Measurements from ENCODE around the gene NXPH4. TPM values are rescaled to one million over a fixed set of nuclear protein-coding genes. Genes with fewer than 3 reads are reported as not detected.

Gene NXPH4
- total RNA-seq, 2 experiments from 2014 or later, result 5.3 to 10.5 TPM

- ChIA-PET CTCF (ENCODE audit: unreplicated experiment) (interaction anchor here (0.5 kb wide), 1 partner anchor 19 kb away, joined by 3 read pairs; the partner anchor contains the start of gene SHMT2), POLR2A (no interaction called here)
- peak; percentile 63 for DNase-seq (ENCODE audit: low spot score)
Observed at GRCh38 chr12:57210926-57211692, 5.5 kb upstream of the NXPH4 start.

DNA sequence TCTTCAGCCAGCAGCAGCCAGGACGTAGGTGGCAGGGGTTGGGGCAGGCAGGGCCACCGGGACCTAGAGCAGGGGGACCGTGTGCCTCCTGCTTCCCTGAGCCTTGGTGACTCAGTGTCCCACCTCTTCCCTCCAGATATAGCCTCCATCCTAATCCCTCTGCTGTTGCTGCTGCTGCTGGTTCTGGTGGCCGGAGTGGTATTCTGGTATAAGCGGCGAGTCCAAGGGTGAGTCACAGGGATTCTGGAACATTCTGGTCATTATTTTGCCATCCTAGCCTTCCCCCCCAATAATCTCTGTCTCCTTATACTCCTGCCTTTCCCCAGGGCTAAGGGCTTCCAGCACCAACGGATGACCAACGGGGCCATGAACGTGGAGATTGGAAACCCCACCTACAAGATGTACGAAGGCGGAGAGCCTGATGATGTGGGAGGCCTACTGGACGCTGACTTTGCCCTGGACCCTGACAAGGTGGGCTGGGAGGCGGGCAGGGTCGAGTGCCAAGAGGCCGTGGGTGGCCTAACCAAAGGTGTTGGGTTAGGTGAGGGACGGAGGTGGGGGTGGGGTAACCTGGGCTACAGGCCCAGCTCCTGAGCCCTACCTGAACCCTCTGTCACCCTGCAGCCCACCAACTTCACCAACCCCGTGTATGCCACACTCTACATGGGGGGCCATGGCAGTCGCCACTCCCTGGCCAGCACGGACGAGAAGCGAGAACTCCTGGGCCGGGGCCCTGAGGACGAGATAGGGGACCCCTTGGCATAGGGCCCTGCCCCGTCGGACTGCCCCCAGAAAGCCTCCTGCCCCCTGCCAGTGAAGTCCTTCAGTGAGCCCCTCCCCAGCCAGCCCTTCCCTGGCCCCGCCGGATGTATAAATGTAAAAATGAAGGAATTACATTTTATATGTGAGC, 4.5 kb upstream of the NXPH4 start:
- Histone ChIP-seq H3K4me1 (ENCODE audit: insufficient read depth, low read length, poor library complexity, severe bottlenecking) (peaks cover 58% of the 10 kb centered on the region), H3K79me2 (ENCODE audit: insufficient read depth, low read depth, low read length) (no peaks in the 10 kb centered on the region), H3K27ac (ENCODE audit: low read depth, low read length, poor library complexity, severe bottlenecking) (no peak overlapping the region), H2AFZ (ENCODE audit: low read length) (no peak overlapping the region; the same call in 1 of the 2 replicates), H3K9me3 (ENCODE audit: low read length) (no peaks in the 10 kb centered on the region), H3K4me3 (ENCODE audit: low read depth, low read length, poor library complexity, severe bottlenecking) (no peak overlapping the region), H3K4me2 (ENCODE audit: low read length) (peak overlapping the region; percentile 59), H3K9me2 (ENCODE audit: insufficient read depth, low read length) (no peaks in the 10 kb centered on the region), H4K20me1 (ENCODE audit: insufficient read depth, low read length) (no peaks in the 10 kb centered on the region), H3K36me3 (ENCODE audit: insufficient read depth, low read length) (no peaks in the 10 kb centered on the region)
- POLR2A ChIA-PET, result no interaction called here
- no TSS peak for BruUV-seq (replicated peaks)
- no peak for DNase-seq (ENCODE audit: low spot score)
- CTCF ChIA-PET (ENCODE audit: unreplicated experiment), result no interaction called here
- no peak for TF ChIP-seq EZH2phosphoT487 (IDR thresholded peaks at IDR 0.05; ENCODE audit: borderline replicate concordance, low read depth, low read length)
- TF ChIP-seq CTCF (conservative IDR thresholded peaks at IDR 0.05; ENCODE audit: low read length), result no peak
- intact Hi-C loops (cut with micrococcal nuclease; ENCODE audit: unreplicated experiment), result loop anchor here (2.0 kb wide), 1 partner anchor 241 kb away; no protein-coding TSS in a partner anchor

More at GRCh38 chr12:57210926-57211692, 5.5 kb upstream of the NXPH4 start:
- Histone ChIP-seq H3K4me3 (ENCODE audit: low read depth, low read length, poor library complexity, severe bottlenecking) (no peak overlapping the region), H3K36me3 (ENCODE audit: insufficient read depth, low read length) (no peaks in the 10 kb centered on the region), H3K9me3 (ENCODE audit: low read length) (no peaks in the 10 kb centered on the region), H4K20me1 (ENCODE audit: insufficient read depth, low read length) (no peaks in the 10 kb centered on the region), H2AFZ (ENCODE audit: low read length) (peak overlapping the region; percentile 15; the same call in 1 of the 2 replicates), H3K27ac (ENCODE audit: low read depth, low read length, poor library complexity, severe bottlenecking) (no peak overlapping the region), H3K4me1 (ENCODE audit: insufficient read depth, low read length, poor library complexity, severe bottlenecking) (peaks cover 51% of the 10 kb centered on the region), H3K79me2 (ENCODE audit: insufficient read depth, low read depth, low read length) (no peaks in the 10 kb centered on the region), H3K9me2 (ENCODE audit: insufficient read depth, low read length) (no peaks in the 10 kb centered on the region), H3K4me2 (ENCODE audit: low read length) (peak overlapping the region; percentile 59)
- intact Hi-C loops (cut with micrococcal nuclease; ENCODE audit: unreplicated experiment), result no loop called here
- TF ChIP-seq CTCF (conservative IDR thresholded peaks at IDR 0.05; ENCODE audit: low read length), result no peak
- no peak for TF ChIP-seq EZH2phosphoT487 (IDR thresholded peaks at IDR 0.05; ENCODE audit: borderline replicate concordance, low read depth, low read length)
- BruUV-seq (replicated peaks), result no TSS peak
